ENCODE measurements around the gene TMEM74B. TPM values are rescaled to one million over a fixed set of nuclear protein-coding genes. Genes with fewer than 3 reads are reported as not detected.
A peak's percentile ranks its signal among the peaks of the same experiment; 100 is the strongest.
"Not testable (repeated sequence)": the region's sequence is repeated elsewhere in the genome, so short reads cannot be mapped to it uniquely, and the experiment has no call there.

The TMEM74B gene
- total RNA-seq: 9.4 TPM

GRCh38 chr20:1184638-1185315 is at the start of gene TMEM74B:
Gene TMEM74B (minus strand): TSS chr20:1184981. CDS start chr20:1183801, 1,180 bp downstream.
- DNase-seq (ENCODE audit: low spot score in 2 of 2) (no peak), FAIRE-seq (no peak)

- no peak for FAIRE-seq
- no peak for DNase-seq (ENCODE audit: low spot score in 2 of 2)
Observed at GRCh38 chr20:1232286-1233111, 47.7 kb upstream of the TMEM74B start.

GRCh38 chr20:1229541-1229940 is 44.8 kb upstream of the TMEM74B start:
- FAIRE-seq: no peak
- no peak for DNase-seq (ENCODE audit: low spot score in 2 of 2)

GRCh38 chr20:1225783-1226654 is 41.2 kb upstream of the TMEM74B start, which contains the start of gene RAD21L1:
Gene RAD21L1 (plus strand): TSS chr20:1226044. CDS start chr20:1228454, 2,410 bp downstream.
- no peak for FAIRE-seq
- peak; percentile 77 to 92 for DNase-seq (ENCODE audit: low spot score in 2 of 2)

- DNase-seq (ENCODE audit: low spot score in 2 of 2) (no peak), FAIRE-seq (no peak)
Observed at GRCh38 chr20:1225263-1225782, 40.5 kb upstream of the TMEM74B start.

GRCh38 chr20:1224205-1224890 is 39.6 kb upstream of the TMEM74B start:
- DNase-seq (ENCODE audit: low spot score in 2 of 2) (no peak), FAIRE-seq (no peak)

- DNase-seq (ENCODE audit: low spot score in 2 of 2); FAIRE-seq: not testable (repeated sequence)
Observed at GRCh38 chr20:1222750-1223149, 38.0 kb upstream of the TMEM74B start.

- not testable (repeated sequence) for FAIRE-seq; DNase-seq (ENCODE audit: low spot score in 2 of 2)
Observed at GRCh38 chr20:1216527-1217427, 32.0 kb upstream of the TMEM74B start.

- DNase-seq (ENCODE audit: low spot score in 2 of 2): no peak
- no peak for FAIRE-seq
Observed at GRCh38 chr20:1215386-1216170, 30.8 kb upstream of the TMEM74B start.

GRCh38 chr20:1214838-1215261 is 30.1 kb upstream of the TMEM74B start:
- DNase-seq (ENCODE audit: low spot score in 2 of 2): no peak
- FAIRE-seq: no peak

GRCh38 chr20:1212607-1213396 is 28.0 kb upstream of the TMEM74B start:
- no peak for FAIRE-seq
- peak; percentile 32 to 63 for DNase-seq (ENCODE audit: low spot score in 2 of 2)

- FAIRE-seq (no peak), DNase-seq (ENCODE audit: low spot score in 2 of 2) (no peak)
Observed at GRCh38 chr20:1212023-1212422, 27.2 kb upstream of the TMEM74B start.

- DNase-seq (ENCODE audit: low spot score in 2 of 2) (no peak), FAIRE-seq (no peak)
Observed at GRCh38 chr20:1210501-1210900, 25.7 kb upstream of the TMEM74B start.

GRCh38 chr20:1209447-1210387 is 24.9 kb upstream of the TMEM74B start:
- FAIRE-seq: no peak

GRCh38 chr20:1207293-1207878 is 22.6 kb upstream of the TMEM74B start:
- FAIRE-seq (no peak), DNase-seq (ENCODE audit: low spot score in 2 of 2) (no peak)

More at GRCh38 chr20:1209447-1210387, 24.9 kb upstream of the TMEM74B start:
- DNase-seq (ENCODE audit: low spot score in 2 of 2): no peak
